Stimulated activated CD8-positive, alpha-beta memory T cell treated with anti-CD3 and anti-CD28 coated beads, Interleukin-12 subunit alpha, Interleukin-12 subunit beta, amount 100 ng/mL, for 24 hours (primary cell): ENCODE measurements around the gene SCAF8.

Source experiments
- DNase-seq: peaks from one replicate; pipeline ENCODE4 v3.0.0-alpha.2; 2020; ENCODE audit errors: extremely low read depth

SCAF8 gene

DNA sequence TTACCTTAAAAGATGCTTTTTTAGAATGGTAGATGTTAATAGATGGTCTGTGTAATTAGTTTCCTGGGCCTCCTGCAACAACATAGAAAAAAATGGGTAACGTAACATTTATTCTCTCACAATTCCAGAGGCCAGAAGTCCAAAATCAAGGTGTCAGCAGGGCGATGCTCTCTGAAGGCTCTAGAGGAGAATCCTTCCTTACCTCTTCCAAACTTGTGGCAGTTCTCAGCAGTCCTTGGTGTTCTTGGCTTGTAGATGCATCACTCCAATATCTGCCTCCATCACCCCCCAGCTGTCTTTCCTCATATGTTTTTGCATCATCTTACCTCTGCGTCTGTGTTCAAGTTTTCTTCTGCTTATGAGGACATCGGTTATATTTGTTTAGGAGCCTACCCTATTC is 107.9 kb downstream of the SCAF8 start:
- no peak for DNase-seq

DNA sequence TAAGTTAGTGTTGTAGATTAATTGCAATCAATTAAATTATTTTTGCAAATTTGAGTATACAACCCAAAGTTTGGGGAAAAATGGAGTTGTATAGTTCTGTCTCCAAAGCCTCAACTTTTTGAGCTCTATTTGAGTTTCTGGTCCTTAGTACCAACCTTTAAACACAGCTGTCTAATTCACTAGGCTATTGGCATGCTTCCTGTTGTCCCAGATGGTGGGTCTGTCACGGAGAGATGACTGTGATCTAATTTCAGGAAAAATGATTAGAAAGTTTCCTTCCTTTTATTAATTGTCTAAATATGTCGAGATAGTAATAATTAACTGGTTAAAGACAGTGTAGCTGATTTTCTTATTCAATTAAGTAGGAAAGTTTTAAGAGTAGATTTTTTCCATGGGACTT is 109.6 kb downstream of the SCAF8 start:
- no peak for DNase-seq

- DNase-seq, result no peak
Observed at GRCh38 chr6:154847318-154847717, 114.1 kb downstream of the SCAF8 start.

GRCh38 chr6:154848580-154848979 is 115.4 kb downstream of the SCAF8 start:
- no peak for DNase-seq

DNA sequence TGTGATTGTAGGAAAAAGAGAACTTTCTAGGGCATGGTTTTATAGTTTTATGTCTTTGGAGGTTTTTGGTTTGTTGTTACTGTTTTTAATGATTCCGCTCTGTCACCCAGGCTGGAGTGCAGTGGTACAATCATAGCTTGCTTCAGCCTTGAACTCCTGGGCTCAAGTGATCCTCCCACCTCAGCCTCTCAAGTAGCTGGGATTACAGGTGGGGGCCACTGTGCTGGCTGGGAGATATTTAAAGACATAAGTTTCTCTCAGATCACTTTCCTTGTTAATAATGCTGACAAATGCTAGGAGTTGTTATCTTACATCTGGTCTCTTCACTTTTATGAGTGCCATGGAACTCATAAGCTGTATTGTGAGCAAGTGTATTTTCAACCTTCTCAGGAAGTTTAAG is 116.3 kb downstream of the SCAF8 start:
- DNase-seq, result no peak

DNA sequence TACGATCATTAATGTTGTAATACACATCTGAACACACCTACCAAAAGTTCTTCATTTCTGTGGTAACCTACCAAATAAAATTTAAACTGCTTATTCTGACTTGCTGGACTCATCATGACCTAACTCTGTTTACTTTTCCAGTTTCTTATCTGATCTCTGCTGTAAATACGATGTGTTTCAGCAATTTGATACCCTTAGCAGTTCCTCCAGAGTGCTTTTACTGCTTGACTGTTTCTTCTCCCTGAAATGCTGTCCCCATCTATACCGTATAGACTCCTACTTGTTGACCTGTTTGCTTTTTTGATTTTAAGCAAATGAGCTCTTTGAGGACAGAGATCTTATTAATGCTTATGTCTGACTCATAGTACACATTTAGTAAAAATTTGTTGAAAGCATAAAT is 119.5 kb downstream of the SCAF8 start:
- DNase-seq, result no peak

- no peak for DNase-seq
Observed at GRCh38 chr6:154857529-154857928, 124.3 kb downstream of the SCAF8 start.

- DNase-seq, result no peak
Observed at GRCh38 chr6:154861825-154862224, 128.6 kb downstream of the SCAF8 start.

DNA sequence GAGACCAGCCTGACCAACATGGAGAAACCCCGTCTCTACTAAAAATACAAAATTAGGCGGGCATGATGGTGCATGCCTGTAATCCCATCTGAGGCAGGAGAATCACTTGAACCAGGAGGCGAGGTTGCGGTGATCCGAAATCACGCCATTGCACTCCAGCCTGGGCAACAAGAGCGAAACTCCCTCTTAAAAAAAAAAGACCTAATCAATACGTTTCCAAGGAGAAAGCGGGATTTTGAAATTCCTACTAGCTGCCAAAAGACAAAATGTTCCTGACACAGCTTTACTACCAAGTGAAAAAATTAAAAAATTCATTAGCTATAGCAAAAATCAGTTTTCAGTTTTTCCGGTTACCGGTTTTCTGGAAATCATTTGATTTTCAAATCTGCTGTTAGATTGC is 129.3 kb downstream of the SCAF8 start:
- DNase-seq, result no peak

DNA sequence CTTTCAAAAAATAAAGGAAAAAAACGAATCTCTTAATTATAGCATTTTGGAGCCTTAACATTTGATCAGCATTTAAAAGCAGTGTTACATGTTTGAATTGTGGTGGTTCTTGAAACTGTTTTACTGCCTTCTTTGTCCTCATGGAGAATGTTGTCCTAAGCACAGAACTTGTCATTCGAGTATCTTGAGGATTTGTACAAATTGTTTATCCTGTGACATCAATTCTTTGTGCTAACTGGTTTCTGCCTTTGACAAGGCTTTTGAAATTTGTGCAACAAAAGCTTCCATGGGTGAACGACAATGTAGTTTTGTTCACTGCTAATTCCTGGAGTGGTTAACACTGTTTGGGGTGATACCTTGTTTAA is 130.8 kb downstream of the SCAF8 start:
- DNase-seq, result no peak

GRCh38 chr6:154865291-154865690 is 132.1 kb downstream of the SCAF8 start:
- no peak for DNase-seq

- DNase-seq, result no peak
Observed at GRCh38 chr6:154868143-154868594, 135.0 kb downstream of the SCAF8 start.

GRCh38 chr6:154872542-154873114 is 139.4 kb downstream of the SCAF8 start:
- no peak for DNase-seq

DNA sequence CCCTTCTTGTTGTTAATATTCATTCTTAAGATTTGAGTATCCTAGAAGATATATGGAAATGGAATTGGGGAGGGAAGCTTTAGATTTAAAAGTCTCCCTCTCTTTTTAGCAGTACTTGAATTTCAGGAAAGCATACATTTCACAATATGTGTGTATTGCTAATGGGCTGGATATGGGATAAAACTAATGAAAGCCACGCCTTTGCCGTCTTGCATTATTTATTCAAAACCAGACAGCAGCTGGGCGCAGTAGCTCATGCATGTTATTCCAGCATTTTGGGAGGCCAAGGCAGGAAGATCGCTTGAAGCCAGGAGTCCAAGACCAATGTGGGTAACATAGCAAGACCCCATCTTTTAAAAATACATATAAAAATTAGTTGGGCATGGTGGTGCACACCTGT is 140.3 kb downstream of the SCAF8 start:
- DNase-seq, result no peak

DNA sequence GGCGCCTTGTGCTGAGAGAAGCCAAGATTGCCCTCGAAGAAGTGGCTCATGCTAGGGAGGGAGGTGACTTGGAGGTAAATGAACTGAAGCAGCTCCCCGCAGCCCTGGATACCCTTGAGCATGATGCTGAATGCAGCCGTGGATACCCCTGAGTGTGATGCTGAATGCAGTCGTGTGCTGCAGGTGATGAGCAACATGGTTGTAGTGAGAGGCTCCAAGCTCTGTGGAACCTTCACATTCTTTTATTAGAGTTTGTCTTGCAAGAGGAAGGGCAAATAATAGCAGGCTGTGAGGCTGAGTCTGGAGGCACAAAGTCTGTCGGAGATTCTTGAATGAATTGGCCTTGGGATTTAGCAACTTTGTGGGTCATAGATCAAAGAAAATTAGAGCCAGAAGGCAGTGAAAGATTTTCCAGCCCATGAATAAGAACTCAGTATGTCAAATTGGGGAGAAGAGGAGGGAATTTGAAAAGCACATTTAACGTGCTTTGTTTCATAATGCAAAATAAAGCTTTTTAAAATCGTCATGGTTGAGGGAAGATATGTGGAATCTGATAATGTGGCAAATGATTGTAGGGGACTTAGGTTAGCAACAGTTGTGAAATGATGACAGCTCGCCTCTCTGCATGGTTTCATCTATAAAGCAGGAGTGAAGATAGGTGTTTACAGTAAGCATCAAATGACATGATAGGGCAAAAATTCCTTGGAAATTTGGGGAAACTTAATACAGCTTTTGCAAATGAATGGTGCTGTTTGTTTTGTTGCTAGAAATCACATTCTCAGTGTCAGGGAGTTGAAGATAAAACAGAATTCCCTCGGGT is 141.8 kb downstream of the SCAF8 start:
- DNase-seq, result no peak

GRCh38 chr6:154876486-154877280 is 143.5 kb downstream of the SCAF8 start:
- no peak for DNase-seq

DNA sequence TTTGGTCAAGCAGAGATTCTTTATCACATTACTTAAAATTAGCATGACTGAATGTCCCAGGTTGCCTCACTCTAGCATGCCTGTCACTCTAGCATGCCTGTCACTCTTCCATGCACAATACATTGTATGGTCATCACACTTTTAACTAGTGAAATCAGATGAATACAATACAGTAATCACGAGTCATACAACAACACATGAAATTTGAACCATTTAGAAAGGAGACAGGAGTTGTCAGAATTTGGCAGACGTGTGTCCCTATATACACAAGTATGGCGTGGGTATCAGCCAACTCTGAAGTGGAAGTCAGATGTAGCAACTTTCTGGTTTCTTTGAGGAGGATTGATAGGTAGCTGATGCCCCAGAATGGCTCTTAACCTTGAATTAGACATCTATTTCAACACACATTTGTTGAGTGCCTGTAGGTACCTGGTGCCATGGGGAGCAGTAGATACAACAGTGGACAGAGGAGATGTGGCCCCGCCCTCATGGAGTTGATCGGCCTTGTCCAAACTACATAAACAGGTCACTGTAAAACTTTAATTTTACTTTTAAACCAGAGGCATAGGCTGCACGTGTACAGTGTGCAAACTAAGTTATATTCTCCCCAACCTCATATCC is 145.8 kb downstream of the SCAF8 start:
- DNase-seq, result no peak

GRCh38 chr6:154882107-154882506 is 148.9 kb downstream of the SCAF8 start:
- no peak for DNase-seq
